Esophagus muscularis mucosa (tissue), 4 donors: ENCODE results near the gene ACLY. TPM values are rescaled to one million over a fixed set of nuclear protein-coding genes. Genes with fewer than 3 reads are reported as not detected.
A peak's percentile ranks its signal among the peaks of the same experiment; 100 is the strongest.
"Not testable (repeated sequence)": the region's sequence is repeated elsewhere in the genome, so short reads cannot be mapped to it uniquely, and the experiment has no call there.

ENCODE experiments used
- DNase-seq: peaks from one replicate; pipeline ENCODE4 v3.0.0-alpha.2; 2017; ENCODE audit errors: extremely low spot score
- H3K27ac ChIP-seq, 4 donors: fragments of 200-600 bp; sonication (generic); replicated peaks in 1 of 4; 1 replicate in 3 of 4; 2 replicates in 1 of 4; pipeline ENCODE4 v1.5.1; 2016 to 2019; ENCODE audit warnings: mild to moderate bottlenecking in 1 of 4
- H3K27me3 ChIP-seq, 4 donors: fragments of 200-600 bp; sonication (generic); one replicate each; pipeline versions ENCODE4 v1.5.1 to v1.6.0; 2016 to 2019
- H3K36me3 ChIP-seq, 4 donors: fragments of 200-600 bp; sonication (generic); one replicate each; pipeline ENCODE4 v1.5.1; 2016 to 2019
- H3K4me1 ChIP-seq, 4 donors: fragments of 200-600 bp; sonication (generic); one replicate each; pipeline ENCODE4 v1.5.1; 2016 to 2019
- H3K4me3 ChIP-seq, 4 donors: fragments of 200-600 bp; sonication (generic); 1 replicate in 2 of 4; 2 replicates in 2 of 4; pipeline ENCODE4 v1.5.1; 2016 to 2019; ENCODE audit warnings: mild to moderate bottlenecking in 4 of 4, moderate library complexity in 1 of 4
- H3K9me3 ChIP-seq, 4 donors: fragments of 200-600 bp; sonication (generic); 1 replicate in 3 of 4; 2 replicates in 1 of 4; pipeline ENCODE4 v1.5.1; 2016 to 2019
- CTCF ChIP-seq, 3 experiments: fragments of 200-600 bp in 2 of 3; fragments of 450-650 bp in 1 of 3; sonication (generic) in 2 of 3; IDR thresholded peaks; one replicate each; pipeline ENCODE4 v1.5.1; 2017 to 2019; ENCODE audit warnings: antibody characterized with exemption in 3 of 3, mild to moderate bottlenecking in 2 of 3, moderate library complexity in 1 of 3
- EP300 ChIP-seq: sonication (generic); formaldehyde crosslinking; IDR thresholded peaks from one replicate; pipeline ENCODE4 v1.6.1; 2017; ENCODE audit warnings: antibody characterized with exemption
- POLR2A ChIP-seq: fragments of 450-650 bp; IDR thresholded peaks from one replicate; pipeline ENCODE4 v1.6.1; 2017; ENCODE audit warnings: antibody characterized with exemption, moderate library complexity, mild to moderate bottlenecking, low read depth
- POLR2AphosphoS5 ChIP-seq, 2 donors: sonication (generic); formaldehyde crosslinking; IDR thresholded peaks; one replicate each; pipeline ENCODE4 v1.6.1; 2017; ENCODE audit warnings: antibody characterized with exemption in 2 of 2
- WGBS: methylation state at CpG from one replicate; pipeline ENCODE4 v1.1.5; 2018; 5-methylcytosine and 5-hydroxymethylcytosine counted together
- intact Hi-C: fragments of 100-400 bp; cut with DNase I; formaldehyde crosslinking; loops from one replicate; pipeline ENCODE4 v1.15.1; 2023
- total RNA-seq, 4 donors: library from RNA; depleted of rRNA; stranded (reverse); fragments of >200 nt; gene quantifications; one replicate each; pipeline versions ENCODE4 v1.1.0 to v1.2.1, GENCODE V29; 2016

Gene ACLY
- total RNA-seq, 4 donors from 2014 or later, result 52.3 to 87.7 (median 71.3) TPM

- peak in 2 of 3 experiments; percentile 8 to 18 for TF ChIP-seq CTCF (IDR thresholded peaks at IDR 0.05)
- peak; percentile 94 for TF ChIP-seq POLR2AphosphoS5 (IDR thresholded peaks at IDR 0.05)
- TF ChIP-seq POLR2A, result peak; percentile 53
- no peak for TF ChIP-seq EP300
- Histone ChIP-seq H3K27me3 (no peaks in the 10 kb centered on the region), H3K27ac (peak within 1 kb of the TSS; percentile 88 to 96 (median 93)), H3K4me1 (peaks cover 28 to 49% (median 40%) of the 10 kb centered on the region in 4 donors), H3K4me3 (peak within 1 kb of the TSS; percentile 78 to 91 (median 80)), H3K36me3 (peaks cover 7 to 33% (median 29%) of the 10 kb centered on the region in 4 donors), H3K9me3 (no peaks in the 10 kb centered on the region)
- peak; percentile 93 for DNase-seq
- intact Hi-C loops, result loop anchor here (5.0 kb wide), 1 partner anchor 53 kb away; the partner anchor contains the start of genes FKBP10 and P3H4
- WGBS, result 0% methylated on average over 10 of the region's 90 CpGs
Measured at GRCh38 chr17:41864836-41865595, 53.7 kb downstream of the ACLY start, which contains the start of gene KLHL11. Gene KLHL11 (minus strand): TSS chr17:41865423. CDS start chr17:41865370, 53 bp downstream.

- H3K27me3 ChIP-seq, result no peaks in the 10 kb centered on the region
- DNase-seq, result no peak
- intact Hi-C loops, result no loop called here
- no peaks in the 10 kb centered on the region for H3K9me3 ChIP-seq
- under 1% methylated on average over 25 of the region's 25 CpGs for WGBS
- H3K27ac ChIP-seq, result peak overlapping the region; percentile 88 to 96 (median 93)
- H3K4me1 ChIP-seq, result peaks cover 28 to 52% (median 43%) of the 10 kb centered on the region in 4 donors
- peak overlapping the region; percentile 78 to 91 (median 80) for H3K4me3 ChIP-seq
- TF ChIP-seq CTCF (IDR thresholded peaks at IDR 0.05) (no peak), POLR2A (no peak), POLR2AphosphoS5 (IDR thresholded peaks at IDR 0.05) (no peak), EP300 (no peak)
- peaks cover 7 to 28% (median 24%) of the 10 kb centered on the region in 4 donors for H3K36me3 ChIP-seq
Measured at GRCh38 chr17:41864498-41864835, 54.3 kb downstream of the ACLY start.

- no peaks in the 10 kb centered on the region for H3K27me3 ChIP-seq
- no peaks in the 10 kb centered on the region for H3K9me3 ChIP-seq
- H3K4me1 ChIP-seq, result peaks cover 28 to 52% (median 43%) of the 10 kb centered on the region in 4 donors
- 70% methylated on average over 18 of the region's 18 CpGs for WGBS
- intact Hi-C loops, result no loop called here
- no peak overlapping the region for H3K27ac ChIP-seq
- no peak for TF ChIP-seq CTCF (IDR thresholded peaks at IDR 0.05)
- no peak for TF ChIP-seq EP300
- no peak for TF ChIP-seq POLR2AphosphoS5 (IDR thresholded peaks at IDR 0.05)
- peaks cover 0 to 18% (median 17%) of the 10 kb centered on the region in 4 donors for H3K36me3 ChIP-seq
- peak overlapping the region; percentile 78 to 91 (median 80) for H3K4me3 ChIP-seq
- no peak for DNase-seq
Measured at GRCh38 chr17:41863074-41863848, 55.5 kb downstream of the ACLY start.

- DNase-seq, result no peak
- no peaks in the 10 kb centered on the region for H3K27me3 ChIP-seq
- 80% methylated on average over 3 of the region's 3 CpGs for WGBS
- H3K27ac ChIP-seq, result no peak overlapping the region
- H3K9me3 ChIP-seq, result no peaks in the 10 kb centered on the region
- no peak for TF ChIP-seq POLR2AphosphoS5 (IDR thresholded peaks at IDR 0.05)
- TF ChIP-seq EP300, result no peak
- TF ChIP-seq CTCF (IDR thresholded peaks at IDR 0.05), result no peak
- TF ChIP-seq POLR2A, result no peak
- H3K4me3 ChIP-seq, result no peak overlapping the region
- H3K36me3 ChIP-seq, result no peaks in the 10 kb centered on the region
- peaks cover 25 to 50% (median 43%) of the 10 kb centered on the region in 4 donors for H3K4me1 ChIP-seq
- intact Hi-C loops, result no loop called here
Measured at GRCh38 chr17:41860254-41860931, 58.4 kb downstream of the ACLY start.

GRCh38 chr17:41851382-41851781 lies 67.4 kb downstream of the ACLY start:
- H3K27ac ChIP-seq, H3K9me3 ChIP-seq, DNase-seq, intact Hi-C loops, H3K4me3 ChIP-seq, H3K27me3 ChIP-seq: not testable (repeated sequence)
- Histone ChIP-seq H3K4me1 (peaks cover 8 to 38% (median 24%) of the 10 kb centered on the region in 4 donors), H3K36me3 (peaks cover 4 to 27% (median 15%) of the 10 kb centered on the region in 4 donors)
- WGBS, result 97% methylated on average over 14 of the region's 14 CpGs
